SK-N-SH (cell line): ENCODE measurements around the gene LCN1. TPM values are rescaled to one million over a fixed set of nuclear protein-coding genes. Genes with fewer than 3 reads are reported as not detected.
"Not testable (repeated sequence)": the region's sequence is repeated elsewhere in the genome, so short reads cannot be mapped to it uniquely, and the experiment has no call there.

Experiments
- CTCF ChIA-PET: fragments of 300-600, 350-600 bp; formaldehyde crosslinking; extraction: SDS; loops from one replicate; lab custom pipeline; 2021; lab: Yijun Ruan, JAX
- POLR2A ChIA-PET: fragments of 350-600 bp; sonication (Branson Sonifier 250); formaldehyde crosslinking; extraction: SDS; loops from one replicate; lab custom pipeline; 2020; ENCODE audit warnings: antibody characterized with exemption, inconsistent platforms; lab: Yijun Ruan, JAX
- DNase-seq: peaks from one replicate; pipeline ENCODE4 v3.0.0; 2012
- H2AFZ ChIP-seq: fragments of 200-600 bp; sonication (generic); 2 replicates; pipeline ENCODE4 v1.8.1; 2016; ENCODE audit warnings: antibody characterized with exemption, mild to moderate bottlenecking, low read depth
- H3F3A ChIP-seq: fragments of 200-600 bp; sonication (generic); replicated peaks from 2 replicates; pipeline ENCODE3; 2016; ENCODE audit warnings: antibody characterized with exemption, mild to moderate bottlenecking; ENCODE audit not compliant: insufficient read depth
- H3K27ac ChIP-seq, 2 experiments: fragments of 200-500 bp in 1 of 2; fragments of 200-600 bp in 1 of 2; sonication (Bioruptor generic) in 1 of 2; sonication (generic), shearing (Covaris generic) in 1 of 2; 2 replicates each; pipeline versions ENCODE4 v1.5.1 to v1.6.1; 2014 to 2016; ENCODE audit warnings: low read depth in 2 of 2, inconsistent platforms in 1 of 2, low read length in 1 of 2, mild to moderate bottlenecking in 1 of 2, mixed read lengths in 1 of 2
- H3K27me3 ChIP-seq: fragments of 200-600 bp; sonication (generic), shearing (Covaris generic); 2 replicates; pipeline ENCODE4 v1.6.1; 2016; ENCODE audit warnings: mixed run types; ENCODE audit not compliant: insufficient read depth
- H3K36me3 ChIP-seq, 2 experiments: fragments of 200-500 bp in 1 of 2; fragments of 200-600 bp in 1 of 2; sonication (Bioruptor generic) in 1 of 2; sonication (generic) in 1 of 2; replicated peaks in 1 of 2; 2 replicates each; pipeline versions ENCODE3 to v1.5.1; 2014 to 2016; ENCODE audit warnings: low read length in 1 of 2, mild to moderate bottlenecking in 1 of 2; ENCODE audit not compliant: insufficient read depth in 2 of 2, control insufficient read depth in 1 of 2
- H3K4me1 ChIP-seq, 2 experiments: fragments of 200-500 bp in 1 of 2; fragments of 200-600 bp in 1 of 2; sonication (Bioruptor generic) in 1 of 2; sonication (generic), shearing (Covaris generic) in 1 of 2; 2 replicates each; pipeline versions ENCODE4 v1.5.1 to v1.6.1; 2014 to 2016; ENCODE audit warnings: low read depth in 1 of 2, low read length in 1 of 2, mixed run types in 1 of 2; ENCODE audit not compliant: insufficient read depth in 2 of 2, control insufficient read depth in 1 of 2
- H3K4me2 ChIP-seq: fragments of 200-600 bp; sonication (generic), shearing (Covaris generic); 2 replicates; pipeline ENCODE4 v1.6.1; 2017; ENCODE audit warnings: mixed run types
- H3K4me3 ChIP-seq, 2 experiments: fragments of 200-500 bp in 1 of 2; fragments of 200-600 bp in 1 of 2; sonication (Bioruptor generic) in 1 of 2; sonication (generic), shearing (Covaris generic) in 1 of 2; 2 replicates each; pipeline versions ENCODE4 v1.5.1 to v1.8.1; 2014 to 2016; ENCODE audit warnings: low read depth in 2 of 2, inconsistent platforms in 1 of 2, low read length in 1 of 2, mild to moderate bottlenecking in 1 of 2, mixed read lengths in 1 of 2, moderate library complexity in 1 of 2
- H3K79me2 ChIP-seq: fragments of 200-600 bp; sonication (generic); 2 replicates; pipeline ENCODE4 v1.8.1; 2017; ENCODE audit warnings: mild to moderate bottlenecking; ENCODE audit not compliant: insufficient read depth
- H3K9ac ChIP-seq: fragments of 200-600 bp; sonication (generic); 2 replicates; pipeline ENCODE4 v1.6.1; 2017; ENCODE audit warnings: mixed run types
- H3K9me2 ChIP-seq: fragments of 200-600 bp; sonication (generic); 2 replicates; pipeline ENCODE4 v1.6.1; 2017; ENCODE audit warnings: mixed run types
- H3K9me3 ChIP-seq: fragments of 200-600 bp; sonication (generic); 2 replicates; pipeline ENCODE4 v1.6.1; 2017; ENCODE audit warnings: mixed run types, mild to moderate bottlenecking, moderate library complexity
- H4K20me1 ChIP-seq: fragments of 200-600 bp; sonication (generic); 2 replicates; pipeline ENCODE4 v1.6.1; 2017; ENCODE audit warnings: mild to moderate bottlenecking, mixed run types; ENCODE audit not compliant: insufficient read depth
- CHD2 ChIP-seq: fragments of 150-350 bp; IDR thresholded peaks from 2 replicates; pipeline ENCODE4 v1.6.1; 2018; ENCODE audit warnings: low read length; ENCODE audit not compliant: partially characterized antibody
- FOSL2 ChIP-seq: IDR thresholded peaks from 2 replicates; pipeline ENCODE4 v1.4.0; 2012; ENCODE audit warnings: low read depth, mild to moderate bottlenecking, moderate library complexity, borderline replicate concordance
- FOXJ3 ChIP-seq: sonication (generic); formaldehyde crosslinking; IDR thresholded peaks from 2 replicates; pipeline ENCODE4 v1.5.1; 2020; ENCODE audit warnings: mild to moderate bottlenecking, missing genetic modification reagents
- GABPA ChIP-seq: IDR thresholded peaks from 2 replicates; pipeline ENCODE4 v1.4.0; 2012; ENCODE audit warnings: low read depth, mild to moderate bottlenecking
- GATA2 ChIP-seq: sonication (generic); formaldehyde crosslinking; IDR thresholded peaks from 2 replicates; pipeline ENCODE4 v1.5.0; 2020; ENCODE audit warnings: mild to moderate bottlenecking, missing genetic modification reagents
- IRF3 ChIP-seq: fragments of 150-350 bp; IDR thresholded peaks from 2 replicates; pipeline ENCODE4 v1.6.1; 2016; ENCODE audit warnings: mild to moderate bottlenecking, low read depth, low read length
- JUND ChIP-seq: IDR thresholded peaks from 2 replicates; pipeline ENCODE4 v1.4.0; 2012
- MAX ChIP-seq: IDR thresholded peaks from 2 replicates; pipeline ENCODE4 v1.4.0; 2012; ENCODE audit warnings: low read depth
- NFIC ChIP-seq: IDR thresholded peaks from 2 replicates; pipeline ENCODE4 v1.4.0; 2012; ENCODE audit warnings: borderline replicate concordance
- POLR2AphosphoS5 ChIP-seq: IDR thresholded peaks from 2 replicates; pipeline ENCODE4 v1.6.1; 2012; ENCODE audit warnings: low read depth, low read length
- RCOR1 ChIP-seq: fragments of 150-350 bp; IDR thresholded peaks from 2 replicates; pipeline ENCODE4 v1.6.1; 2017; ENCODE audit warnings: antibody characterized with exemption, low read length
- TCF12 ChIP-seq: IDR thresholded peaks from 2 replicates; pipeline ENCODE4 v1.4.0; 2012
- USF1 ChIP-seq: IDR thresholded peaks from 2 replicates; pipeline ENCODE4 v1.4.0; 2012; ENCODE audit warnings: low read depth, borderline replicate concordance
- YY1 ChIP-seq: IDR thresholded peaks from 2 replicates; pipeline ENCODE4 v1.4.0; 2012; ENCODE audit warnings: low read depth, mild to moderate bottlenecking
- ZBTB33 ChIP-seq: IDR thresholded peaks from 2 replicates; pipeline ENCODE4 v1.4.0; 2012; ENCODE audit warnings: low read depth, borderline replicate concordance
- WGBS: methylation state at CpG from one replicate; pipeline ENCODE4 v1.1.6; 2017; ENCODE audit warnings: low lambda C conversion rate; 5-methylcytosine and 5-hydroxymethylcytosine counted together
- polyA plus RNA-seq, 3 experiments: library from polyadenylated mRNA; depleted of rRNA; stranded (reverse); fragments of >200 nt; gene quantifications; 2 replicates each; pipeline ENCODE4 v1.2.3, GENCODE V29; 2012

The LCN1 gene
- polyA plus RNA-seq, 1 of the 3 experiments (the other 2 are of a cell fraction), result not detected

GRCh38 chr9:135544981-135545635, 23.9 kb downstream of the LCN1 start:
- H4K20me1 ChIP-seq, result no peaks in the 10 kb centered on the region
- H3K9ac ChIP-seq, result no peak overlapping the region
- no peaks in the 10 kb centered on the region for H3K4me1 ChIP-seq
- no peaks in the 10 kb centered on the region for H3K79me2 ChIP-seq
- H3K27ac ChIP-seq, result no peak overlapping the region
- TF ChIP-seq POLR2AphosphoS5 (no peak), MAX (no peak), IRF3 (no peak), GABPA (no peak), RCOR1 (no peak), NFIC (no peak), GATA2 (CRISPR knock-in tag) (no peak), FOXJ3 (CRISPR knock-in tag) (no peak), ZBTB33 (no peak), JUND (no peak), YY1 (no peak), TCF12 (no peak), FOSL2 (no peak), CHD2 (no peak), USF1 (no peak)
- H3F3A ChIP-seq, result no peaks in the 10 kb centered on the region
- H3K36me3 ChIP-seq, result no peaks in the 10 kb centered on the region
- H3K4me3 ChIP-seq, result no peak overlapping the region
- no peak for DNase-seq
- H3K4me2 ChIP-seq, result no peak overlapping the region
- 66% methylated on average over 13 of the region's 18 CpGs for WGBS
- POLR2A ChIA-PET, result no interaction called here
- H3K9me2 ChIP-seq, result no peaks in the 10 kb centered on the region
- H3K27me3 ChIP-seq, result no peaks in the 10 kb centered on the region
- CTCF ChIA-PET, result no interaction called here
- H2AFZ ChIP-seq, result no peak overlapping the region
- no peaks in the 10 kb centered on the region for H3K9me3 ChIP-seq

GRCh38 chr9:135545646-135546176, 24.5 kb downstream of the LCN1 start, which contains the start of gene OBP2A:
Gene OBP2A (plus strand): TSS chr9:135546126. CDS start chr9:135546181, 55 bp downstream.
- CTCF ChIA-PET, H4K20me1 ChIP-seq, H3K27ac ChIP-seq, H3K27me3 ChIP-seq, H3K9me2 ChIP-seq, H3K4me1 ChIP-seq, H3K79me2 ChIP-seq, POLR2A ChIA-PET, H3K4me2 ChIP-seq, H3F3A ChIP-seq, H3K9me3 ChIP-seq, H3K9ac ChIP-seq, H3K4me3 ChIP-seq, DNase-seq, H2AFZ ChIP-seq, H3K36me3 ChIP-seq: not testable (repeated sequence)
- WGBS, result 51% methylated on average over 6 of the region's 19 CpGs

- H3F3A ChIP-seq, H3K4me3 ChIP-seq, H3K9ac ChIP-seq, H3K27me3 ChIP-seq, H3K9me3 ChIP-seq, DNase-seq, H3K4me1 ChIP-seq, H3K36me3 ChIP-seq, H2AFZ ChIP-seq, H3K4me2 ChIP-seq, CTCF ChIA-PET, POLR2A ChIA-PET, H3K9me2 ChIP-seq, H3K27ac ChIP-seq, H4K20me1 ChIP-seq, H3K79me2 ChIP-seq: not testable (repeated sequence)
- 55% methylated on average over 12 of the region's 21 CpGs for WGBS
Observed at GRCh38 chr9:135546792-135547617, 25.8 kb downstream of the LCN1 start.
